HG03159 (cell line): ENCODE data around the gene ARPP21.

Experiments used
- ATAC-seq: cut with Tn5 transposase; IDR thresholded peaks from one replicate; pipeline ENCODE4 v1.9.1; 2021; ENCODE audit warnings: mild to moderate bottlenecking, moderate library complexity; ENCODE audit not compliant: unreplicated experiment

Gene ARPP21

DNA sequence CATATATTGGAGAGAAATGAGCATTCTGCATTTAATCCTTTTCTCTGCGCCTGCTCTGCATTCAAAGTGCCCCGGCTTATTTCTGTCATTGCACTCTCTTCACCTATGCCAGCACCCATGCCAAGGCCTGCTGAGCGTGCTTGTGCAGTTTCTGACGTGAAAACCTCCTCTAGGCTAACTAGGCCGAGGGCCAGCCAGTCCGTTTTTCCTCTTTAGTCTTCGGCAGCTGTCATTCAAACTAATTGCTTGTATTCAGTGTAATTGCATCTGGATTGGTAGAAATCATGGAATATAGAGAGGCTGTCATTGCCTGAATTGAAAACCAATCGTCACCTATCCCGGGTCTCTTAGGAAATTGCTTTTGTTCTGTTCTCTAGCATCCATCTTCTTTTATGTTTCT is 94.0 kb downstream of the ARPP21 start:
- ATAC-seq, result no peak

DNA sequence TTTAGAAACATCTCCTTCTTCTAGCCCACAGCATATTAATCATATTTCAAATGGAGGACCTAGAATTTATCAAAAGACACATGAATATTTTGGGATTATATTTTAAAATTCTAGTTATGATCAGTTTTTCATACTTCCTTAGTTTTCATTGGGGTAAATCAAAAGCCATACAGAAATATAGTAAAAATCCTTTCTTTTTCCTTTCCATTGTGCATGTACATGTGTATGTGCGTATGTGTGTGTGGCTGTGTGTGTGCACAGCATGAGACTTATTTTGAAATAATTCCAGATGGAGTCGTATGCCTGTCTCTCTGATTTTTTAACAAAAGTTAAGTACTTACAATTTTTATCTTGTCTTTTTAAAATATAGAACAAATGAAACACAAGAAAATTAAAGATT is 94.5 kb downstream of the ARPP21 start:
- no peak for ATAC-seq

- ATAC-seq, result no peak
Observed at GRCh38 chr3:35737080-35737479, 97.8 kb downstream of the ARPP21 start.

DNA sequence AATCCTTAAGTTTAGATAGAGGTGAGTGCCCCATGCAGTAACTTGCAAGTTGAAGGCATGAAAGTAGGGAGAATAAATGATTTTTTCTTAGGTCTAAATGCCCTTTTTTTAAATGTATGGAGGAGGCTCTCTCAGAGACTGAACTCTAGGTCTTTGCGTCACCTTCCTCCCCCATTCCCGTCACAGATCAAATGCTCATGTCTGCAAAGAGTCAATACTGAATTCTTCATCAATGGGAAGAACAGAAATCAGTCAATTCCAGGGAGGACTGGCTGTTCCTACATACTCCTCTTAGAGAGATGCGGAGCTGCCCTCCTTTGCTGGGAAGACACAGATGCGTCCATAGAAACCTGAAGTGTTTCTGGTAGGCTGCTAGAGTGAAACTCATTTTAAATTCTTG is 98.2 kb downstream of the ARPP21 start:
- ATAC-seq, result no peak

GRCh38 chr3:35737934-35738706 is 98.8 kb downstream of the ARPP21 start:
- ATAC-seq, result no peak

GRCh38 chr3:35739181-35739809 is 100.0 kb downstream of the ARPP21 start:
- no peak for ATAC-seq

DNA sequence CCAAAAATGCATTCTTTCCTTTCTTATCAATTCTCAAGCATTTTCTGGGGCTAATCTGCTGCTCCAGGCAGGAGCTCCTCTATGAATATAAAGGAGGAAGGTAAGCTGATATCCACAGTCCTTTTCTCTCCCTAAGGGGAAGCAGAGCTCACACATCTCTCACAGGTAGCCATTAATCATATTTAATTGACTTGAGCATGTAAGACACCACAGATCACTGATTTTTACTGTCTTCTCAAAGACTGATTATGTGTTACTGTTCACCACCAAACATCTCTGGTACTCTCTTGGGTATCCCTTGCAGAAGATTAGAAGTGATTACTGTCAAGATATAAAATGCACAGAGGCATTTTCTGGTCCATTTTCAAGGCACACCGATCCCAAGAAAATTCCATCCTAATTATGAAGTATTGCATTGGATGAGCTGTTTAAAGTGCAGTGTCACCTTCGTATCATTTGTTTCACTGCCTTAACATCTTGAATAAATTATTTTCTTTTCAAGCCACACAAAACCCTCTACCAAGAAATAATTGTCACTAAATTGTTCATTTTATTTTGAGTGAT is 100.7 kb downstream of the ARPP21 start:
- ATAC-seq, result no peak

DNA sequence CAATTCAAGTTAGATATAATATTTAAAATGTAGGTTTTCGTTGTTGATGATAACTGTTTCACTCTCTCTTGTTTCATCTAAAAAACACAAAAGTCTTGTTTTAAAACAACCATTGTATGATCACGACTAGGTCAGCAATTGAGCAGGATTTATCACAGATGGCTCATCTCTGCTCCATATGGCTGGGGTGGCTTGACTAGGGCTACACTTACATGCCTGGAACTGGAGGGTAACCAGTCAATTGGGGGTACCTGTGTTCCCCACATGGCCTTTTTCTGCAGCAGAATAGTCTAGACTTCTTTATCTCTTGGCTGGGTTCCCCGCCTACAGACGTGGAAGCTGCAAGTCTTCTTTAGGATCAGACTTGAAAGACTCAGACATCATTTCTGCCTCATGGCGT is 103.9 kb downstream of the ARPP21 start:
- no peak for ATAC-seq

DNA sequence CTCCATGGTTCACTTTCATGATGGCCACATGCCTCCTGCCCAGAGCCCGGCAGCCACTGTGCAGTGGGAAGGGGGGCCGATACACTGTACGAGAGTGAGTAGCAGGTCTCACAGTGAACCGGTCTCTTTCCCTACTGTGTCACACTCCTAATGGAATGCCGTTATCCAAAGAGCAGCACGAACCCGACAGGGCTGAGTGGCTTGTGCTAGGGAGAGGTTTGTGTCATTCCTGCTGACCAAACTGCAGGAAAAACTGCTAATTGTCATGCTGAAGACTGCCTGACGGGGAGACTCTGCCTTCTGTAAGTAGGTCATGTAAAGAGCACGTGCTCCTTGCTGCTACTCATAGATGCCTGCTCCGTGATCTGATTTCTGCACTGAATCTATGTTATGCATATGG is 105.1 kb downstream of the ARPP21 start:
- ATAC-seq, result no peak

- no peak for ATAC-seq
Observed at GRCh38 chr3:35745351-35745750, 106.0 kb downstream of the ARPP21 start.

GRCh38 chr3:35745802-35746484 is 106.6 kb downstream of the ARPP21 start:
- peak; percentile 55 for ATAC-seq

DNA sequence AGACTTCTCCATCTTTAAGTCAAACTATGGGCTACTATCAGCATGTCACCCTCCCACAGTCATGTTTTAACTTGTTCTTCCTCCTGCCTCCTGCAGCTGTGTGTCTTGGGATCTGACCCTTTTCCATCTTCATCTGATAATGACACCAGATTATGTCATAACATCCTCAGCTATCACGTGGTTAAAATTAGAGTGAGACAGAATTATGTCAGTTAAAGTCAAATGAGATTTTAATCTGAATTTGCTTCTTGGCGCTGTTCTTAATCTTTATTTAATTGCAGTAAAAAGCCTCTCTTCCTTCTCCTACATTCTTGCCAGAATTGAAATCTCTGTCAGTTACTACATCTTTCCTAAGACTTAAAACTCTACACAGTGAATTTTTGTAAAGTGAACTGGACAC is 107.2 kb downstream of the ARPP21 start:
- ATAC-seq, result no peak

DNA sequence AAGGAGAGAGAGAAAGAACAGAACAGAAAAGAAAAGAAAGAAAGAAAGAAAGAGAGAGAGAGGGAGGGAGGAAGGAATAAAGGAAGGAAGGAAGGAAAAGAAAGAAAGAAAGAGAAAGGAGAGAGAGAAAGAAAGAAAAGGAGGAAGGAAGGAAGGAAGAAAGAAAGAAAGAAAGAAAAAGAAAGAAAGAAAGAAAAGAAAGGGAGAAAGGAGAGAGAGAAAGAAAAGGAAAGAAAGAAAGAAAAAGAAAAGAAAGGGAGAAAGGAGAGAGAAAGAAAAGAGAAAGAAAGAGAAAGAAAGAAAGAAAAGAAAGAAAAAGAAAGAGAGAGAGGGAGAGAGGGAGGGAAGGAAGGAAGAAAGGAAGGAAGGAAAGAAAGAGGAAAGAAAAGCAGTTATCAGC is 108.8 kb downstream of the ARPP21 start:
- ATAC-seq, result no peak

DNA sequence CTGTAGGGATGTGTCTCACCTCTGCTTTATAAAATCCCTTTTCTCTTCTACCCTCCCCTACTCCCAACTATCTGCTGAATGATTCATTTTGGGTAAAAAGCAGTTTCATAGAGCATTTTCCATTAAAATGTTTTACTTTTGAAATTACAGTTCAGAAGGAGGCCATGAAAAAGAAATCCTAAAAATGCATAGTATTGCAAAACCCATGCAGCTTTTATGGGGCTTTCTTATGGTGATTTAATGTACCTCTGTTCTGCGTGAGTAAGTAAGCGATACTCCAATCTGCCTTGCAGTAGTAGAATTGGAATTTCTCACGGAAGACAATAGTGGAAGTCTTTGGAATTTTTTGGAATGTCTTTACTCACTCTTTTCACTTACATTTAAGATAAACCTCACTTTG is 111.9 kb downstream of the ARPP21 start:
- ATAC-seq, result no peak

- ATAC-seq, result no peak
Observed at GRCh38 chr3:35757991-35758757, 118.8 kb downstream of the ARPP21 start.

- no peak for ATAC-seq
Observed at GRCh38 chr3:35760146-35760545, 120.8 kb downstream of the ARPP21 start.

GRCh38 chr3:35761311-35761710 is 122.0 kb downstream of the ARPP21 start:
- no peak for ATAC-seq

- no peak for ATAC-seq
Observed at GRCh38 chr3:35772381-35773015, 133.2 kb downstream of the ARPP21 start.

DNA sequence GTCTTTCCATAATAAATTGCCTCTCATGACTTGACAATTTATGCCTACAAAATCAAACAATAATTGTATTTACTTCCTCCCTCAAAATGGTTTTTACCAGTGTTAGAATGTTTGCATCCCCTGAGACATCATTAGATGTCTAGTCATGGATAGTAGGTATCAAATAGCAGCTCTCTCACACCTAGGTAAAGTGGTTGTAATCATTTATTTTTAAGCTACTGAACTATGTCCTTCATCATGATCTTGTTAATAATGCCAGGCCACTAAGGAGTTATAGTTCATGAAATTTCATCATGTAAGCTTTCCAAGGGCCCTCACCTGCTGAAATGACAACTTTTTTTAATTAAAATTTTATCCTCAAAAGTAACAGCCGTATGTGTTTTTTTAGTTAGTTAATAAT is 134.1 kb downstream of the ARPP21 start:
- no peak for ATAC-seq

- no peak for ATAC-seq
Observed at GRCh38 chr3:35776346-35776745, 137.0 kb downstream of the ARPP21 start.

GRCh38 chr3:35777065-35777464 is 137.7 kb downstream of the ARPP21 start:
- ATAC-seq, result no peak
